GM12873 (cell line): Measurements from ENCODE around the gene COL19A1.

Experiments
- CTCF ChIP-seq: IDR thresholded peaks from 2 replicates; pipeline ENCODE4 v1.5.1; 2012; ENCODE audit warnings: low read depth, mild to moderate bottlenecking, moderate library complexity, low read length, control low read depth; ENCODE audit not compliant: insufficient read depth; ENCODE audit errors: missing control alignments

Gene COL19A1

GRCh38 chr6:70208235-70208790 is 342.0 kb downstream of the COL19A1 start:
- TF ChIP-seq CTCF = no peak

- peak; percentile 30 for TF ChIP-seq CTCF
These were observed 344.1 kb downstream of the COL19A1 start for GRCh38 chr6:70210462-70210861.

- TF ChIP-seq CTCF = no peak
These were observed 349.2 kb downstream of the COL19A1 start for GRCh38 chr6:70215460-70216108.

GRCh38 chr6:70216767-70217166 is 350.4 kb downstream of the COL19A1 start:
- TF ChIP-seq CTCF = no peak

- TF ChIP-seq CTCF = no peak
These were observed 353.7 kb downstream of the COL19A1 start for GRCh38 chr6:70219943-70220613.

GRCh38 chr6:70221025-70221714 is 354.8 kb downstream of the COL19A1 start:
- peak; percentile 56 for TF ChIP-seq CTCF

- no peak for TF ChIP-seq CTCF
These were observed 355.5 kb downstream of the COL19A1 start for GRCh38 chr6:70221715-70222438.
